PFSK-1 (cell line): Measurements from ENCODE around the gene DOCK1.

Source experiments
- FOXP2 ChIP-seq: optimal IDR thresholded peaks from 2 replicates; pipeline ENCODE3; 2011; ENCODE audit warnings: borderline replicate concordance, control low read depth, inconsistent platforms; ENCODE audit not compliant: insufficient read depth; ENCODE audit errors: extremely low read length, extremely low read depth
- POLR2AphosphoS5 ChIP-seq: IDR thresholded peaks from 2 replicates; pipeline ENCODE4 v1.6.1; 2012; ENCODE audit warnings: low read depth, mild to moderate bottlenecking, control low read depth, low read length, moderate library complexity
- SIN3A ChIP-seq: IDR thresholded peaks from 2 replicates; pipeline ENCODE4 v1.6.1; 2012; ENCODE audit warnings: mild to moderate bottlenecking, low read length, moderate library complexity, borderline replicate concordance; ENCODE audit not compliant: insufficient read depth
- TAF1 ChIP-seq: IDR thresholded peaks from 2 replicates; pipeline ENCODE4 v1.6.1; 2012; ENCODE audit warnings: low read length, control low read depth, borderline replicate concordance; ENCODE audit not compliant: insufficient read depth
- TF ChIP-seq, protein P1 (sequence below), 2 experiments: IDR thresholded peaks; 2 replicates each; pipeline versions ENCODE4 v1.6.1 to v1.8.0; 2011 to 2012; ENCODE audit warnings: low read depth in 2 of 2, low read length in 2 of 2, control low read depth in 1 of 2, inconsistent platforms in 1 of 2, mild to moderate bottlenecking in 1 of 2, moderate library complexity in 1 of 2; ENCODE audit not compliant: insufficient read depth in 1 of 2

DNA sequence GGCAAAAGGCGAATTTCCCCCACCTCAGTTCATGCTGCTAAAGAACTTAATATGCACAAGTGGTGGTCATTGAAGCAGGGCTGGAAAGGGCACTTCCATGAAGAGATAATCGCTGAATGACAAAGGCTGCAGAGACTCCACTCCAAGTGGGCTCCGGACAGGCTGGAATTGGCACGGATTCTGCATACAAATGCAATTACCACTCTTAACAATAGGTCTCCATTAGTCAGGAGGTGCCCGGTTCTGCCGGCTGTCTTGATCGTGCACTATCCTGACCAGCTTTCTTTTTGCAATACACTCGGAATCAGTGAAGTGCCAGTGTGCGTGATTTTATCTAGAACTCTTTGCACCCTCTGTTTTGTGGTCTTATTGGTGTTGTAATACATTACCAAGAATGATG, 241.4 kb downstream of the DOCK1 start:
- TF ChIP-seq POLR2AphosphoS5: no peak
- TF ChIP-seq SIN3A: no peak
- TF ChIP-seq, protein P1, sequence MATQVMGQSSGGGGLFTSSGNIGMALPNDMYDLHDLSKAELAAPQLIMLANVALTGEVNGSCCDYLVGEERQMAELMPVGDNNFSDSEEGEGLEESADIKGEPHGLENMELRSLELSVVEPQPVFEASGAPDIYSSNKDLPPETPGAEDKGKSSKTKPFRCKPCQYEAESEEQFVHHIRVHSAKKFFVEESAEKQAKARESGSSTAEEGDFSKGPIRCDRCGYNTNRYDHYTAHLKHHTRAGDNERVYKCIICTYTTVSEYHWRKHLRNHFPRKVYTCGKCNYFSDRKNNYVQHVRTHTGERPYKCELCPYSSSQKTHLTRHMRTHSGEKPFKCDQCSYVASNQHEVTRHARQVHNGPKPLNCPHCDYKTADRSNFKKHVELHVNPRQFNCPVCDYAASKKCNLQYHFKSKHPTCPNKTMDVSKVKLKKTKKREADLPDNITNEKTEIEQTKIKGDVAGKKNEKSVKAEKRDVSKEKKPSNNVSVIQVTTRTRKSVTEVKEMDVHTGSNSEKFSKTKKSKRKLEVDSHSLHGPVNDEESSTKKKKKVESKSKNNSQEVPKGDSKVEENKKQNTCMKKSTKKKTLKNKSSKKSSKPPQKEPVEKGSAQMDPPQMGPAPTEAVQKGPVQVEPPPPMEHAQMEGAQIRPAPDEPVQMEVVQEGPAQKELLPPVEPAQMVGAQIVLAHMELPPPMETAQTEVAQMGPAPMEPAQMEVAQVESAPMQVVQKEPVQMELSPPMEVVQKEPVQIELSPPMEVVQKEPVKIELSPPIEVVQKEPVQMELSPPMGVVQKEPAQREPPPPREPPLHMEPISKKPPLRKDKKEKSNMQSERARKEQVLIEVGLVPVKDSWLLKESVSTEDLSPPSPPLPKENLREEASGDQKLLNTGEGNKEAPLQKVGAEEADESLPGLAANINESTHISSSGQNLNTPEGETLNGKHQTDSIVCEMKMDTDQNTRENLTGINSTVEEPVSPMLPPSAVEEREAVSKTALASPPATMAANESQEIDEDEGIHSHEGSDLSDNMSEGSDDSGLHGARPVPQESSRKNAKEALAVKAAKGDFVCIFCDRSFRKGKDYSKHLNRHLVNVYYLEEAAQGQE (IDR thresholded peaks at IDR 0.05; ENCODE audit: insufficient read depth in 1 of 2, low read depth in 2 of 2, low read length in 2 of 2): no peak
- no peak for TF ChIP-seq TAF1
- TF ChIP-seq FOXP2: no peak
